IPS-18c (cell line): ENCODE measurements around the gene BBX.

Source experiments
- H3K4me3 ChIP-seq: 2 replicates; pipeline ENCODE4 v1.7.0; 2013; ENCODE audit warnings: low read depth, mild to moderate bottlenecking, low read length, moderate library complexity; ENCODE audit not compliant: insufficient read depth
- H3K9me3 ChIP-seq: one replicate; pipeline ENCODE4 v1.6.1; 2013; ENCODE audit warnings: mild to moderate bottlenecking, low read length, moderate library complexity; ENCODE audit not compliant: control insufficient read depth, insufficient read depth

BBX gene

DNA sequence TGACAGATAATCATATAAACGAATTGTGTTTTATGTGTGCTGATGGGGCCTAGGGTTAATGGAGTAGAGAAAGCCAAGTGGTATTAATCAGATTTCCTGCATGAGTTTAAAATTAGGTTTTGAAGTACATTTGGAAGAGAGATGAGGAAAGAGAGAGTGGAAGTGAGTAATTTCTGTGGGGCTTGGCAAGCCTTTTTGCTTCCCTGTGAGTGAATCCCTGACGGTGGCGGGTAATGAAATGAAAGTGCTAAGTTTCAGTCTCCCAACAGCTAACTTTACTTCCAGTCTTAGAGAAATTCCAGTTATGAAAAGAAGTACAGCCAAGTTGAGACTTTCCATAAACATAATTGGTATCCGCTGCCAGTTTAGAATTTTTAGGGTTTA is 139.4 kb downstream of the BBX start:
- Histone ChIP-seq H3K9me3 (no peaks in the 10 kb centered on the region), H3K4me3 (no peak overlapping the region)

DNA sequence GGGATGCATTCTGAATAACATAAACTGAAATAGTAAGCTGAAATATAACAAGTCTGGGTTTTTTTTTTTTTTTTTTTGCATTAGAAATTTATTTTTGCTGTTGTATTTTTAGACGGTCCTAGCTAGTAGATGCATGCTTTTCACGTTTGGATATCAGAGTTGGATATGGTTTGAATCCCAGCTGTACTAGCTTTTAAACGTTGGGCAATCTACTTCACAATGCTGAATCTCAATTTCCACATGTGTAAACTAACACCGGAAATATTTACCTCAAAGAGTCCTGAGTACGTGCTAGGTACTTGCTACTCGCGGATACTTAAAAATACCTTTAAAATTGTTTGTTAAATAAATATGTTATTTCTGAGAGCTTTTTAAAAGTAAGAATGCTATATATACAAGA is 139.8 kb downstream of the BBX start:
- H3K4me3 ChIP-seq: no peak overlapping the region
- no peaks in the 10 kb centered on the region for H3K9me3 ChIP-seq

DNA sequence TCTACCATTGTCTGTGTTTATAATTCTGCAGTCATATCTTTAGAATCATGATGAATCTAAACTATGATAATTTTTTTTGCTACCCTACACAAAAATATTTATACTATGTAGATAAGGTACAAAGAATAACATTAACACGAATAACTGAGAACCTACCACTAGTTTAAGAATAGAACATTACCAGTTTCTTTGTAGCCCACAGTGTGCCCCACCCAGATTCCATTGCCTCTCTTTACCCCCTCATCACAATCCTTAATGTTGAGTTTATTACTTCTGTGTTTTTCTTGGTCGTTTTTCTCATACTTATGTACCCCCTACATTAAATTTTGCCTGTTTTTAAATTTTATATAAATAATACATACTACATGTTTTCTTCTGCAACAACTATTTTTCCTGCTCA is 140.5 kb downstream of the BBX start:
- H3K9me3 ChIP-seq: no peaks in the 10 kb centered on the region

GRCh38 chr3:107664614-107665013 is 141.9 kb downstream of the BBX start:
- H3K4me3 ChIP-seq: no peak overlapping the region
- no peaks in the 10 kb centered on the region for H3K9me3 ChIP-seq

More for the DNA sequence above, 140.5 kb downstream of the BBX start:
- H3K4me3 ChIP-seq: no peak overlapping the region

GRCh38 chr3:107665351-107665750 is 142.6 kb downstream of the BBX start:
- no peaks in the 10 kb centered on the region for H3K9me3 ChIP-seq
- H3K4me3 ChIP-seq: no peak overlapping the region

DNA sequence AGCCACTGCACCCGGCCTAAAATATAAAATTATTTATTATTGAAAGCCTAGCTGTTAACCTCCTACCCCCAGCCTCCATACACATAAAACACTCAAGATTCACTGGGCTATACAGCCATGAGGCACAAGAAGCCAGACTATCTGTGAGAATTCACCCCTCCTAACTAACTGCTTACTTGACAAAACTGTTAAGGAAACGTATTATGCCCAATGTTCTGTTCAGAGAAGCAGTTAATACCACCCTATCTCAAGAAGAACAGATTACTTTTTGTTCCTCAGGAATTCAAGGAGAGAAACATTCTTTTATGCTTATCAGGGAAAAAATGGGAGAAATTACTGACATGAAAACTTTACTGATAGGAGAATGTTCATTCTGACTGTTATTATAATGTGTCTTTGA is 144.1 kb downstream of the BBX start:
- Histone ChIP-seq H3K9me3 (no peaks in the 10 kb centered on the region), H3K4me3 (no peak overlapping the region)

GRCh38 chr3:107668416-107668815 is 145.7 kb downstream of the BBX start:
- no peaks in the 10 kb centered on the region for H3K9me3 ChIP-seq
- no peak overlapping the region for H3K4me3 ChIP-seq

DNA sequence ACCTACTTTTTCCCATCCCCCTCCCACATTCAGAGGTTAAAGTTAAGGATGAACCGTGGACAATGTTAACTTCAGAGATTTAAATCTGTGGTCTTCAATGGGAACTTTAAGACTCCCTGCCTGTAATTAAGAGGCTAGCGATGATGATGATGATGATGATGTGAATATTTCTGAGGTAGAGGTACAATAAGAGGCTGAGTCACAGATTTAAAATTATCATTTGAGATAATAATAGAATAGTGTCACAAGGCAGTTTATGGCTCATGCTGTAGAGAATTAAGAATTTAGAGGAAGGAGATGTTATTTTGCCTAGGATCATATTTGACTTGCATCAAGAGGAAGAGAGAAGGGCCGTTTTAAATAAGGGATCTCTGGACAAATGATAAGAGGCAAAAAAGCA is 146.2 kb downstream of the BBX start:
- Histone ChIP-seq H3K9me3 (no peaks in the 10 kb centered on the region), H3K4me3 (no peak overlapping the region)

GRCh38 chr3:107669669-107670068 is 146.9 kb downstream of the BBX start:
- no peak overlapping the region for H3K4me3 ChIP-seq
- no peaks in the 10 kb centered on the region for H3K9me3 ChIP-seq

DNA sequence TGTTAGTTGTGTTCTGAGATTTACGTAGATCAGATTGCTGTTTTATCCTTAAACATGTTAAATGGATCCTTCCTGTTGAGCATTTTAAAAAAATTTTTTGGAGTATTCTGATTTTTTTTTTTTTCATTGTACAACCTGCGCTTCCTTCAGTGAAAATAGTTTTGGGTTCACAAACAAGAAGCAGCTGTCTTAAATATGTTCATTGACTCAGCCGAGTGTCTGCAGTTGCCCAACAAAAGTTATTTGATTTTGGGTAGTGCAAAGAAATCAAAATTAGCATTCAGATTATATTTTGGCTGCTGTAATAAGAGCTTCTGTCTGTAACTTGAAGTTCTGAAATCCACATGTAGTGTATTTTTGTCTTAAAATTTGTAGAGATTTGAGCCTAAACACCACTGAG is 148.2 kb downstream of the BBX start:
- Histone ChIP-seq H3K4me3 (no peak overlapping the region), H3K9me3 (no peaks in the 10 kb centered on the region)

- H3K4me3 ChIP-seq: no peak overlapping the region
- H3K9me3 ChIP-seq: no peaks in the 10 kb centered on the region
Measured at GRCh38 chr3:107674371-107674770, 151.6 kb downstream of the BBX start.

- Histone ChIP-seq H3K4me3 (no peak overlapping the region), H3K9me3 (no peaks in the 10 kb centered on the region)
Measured at GRCh38 chr3:107675233-107675900, 152.6 kb downstream of the BBX start.

DNA sequence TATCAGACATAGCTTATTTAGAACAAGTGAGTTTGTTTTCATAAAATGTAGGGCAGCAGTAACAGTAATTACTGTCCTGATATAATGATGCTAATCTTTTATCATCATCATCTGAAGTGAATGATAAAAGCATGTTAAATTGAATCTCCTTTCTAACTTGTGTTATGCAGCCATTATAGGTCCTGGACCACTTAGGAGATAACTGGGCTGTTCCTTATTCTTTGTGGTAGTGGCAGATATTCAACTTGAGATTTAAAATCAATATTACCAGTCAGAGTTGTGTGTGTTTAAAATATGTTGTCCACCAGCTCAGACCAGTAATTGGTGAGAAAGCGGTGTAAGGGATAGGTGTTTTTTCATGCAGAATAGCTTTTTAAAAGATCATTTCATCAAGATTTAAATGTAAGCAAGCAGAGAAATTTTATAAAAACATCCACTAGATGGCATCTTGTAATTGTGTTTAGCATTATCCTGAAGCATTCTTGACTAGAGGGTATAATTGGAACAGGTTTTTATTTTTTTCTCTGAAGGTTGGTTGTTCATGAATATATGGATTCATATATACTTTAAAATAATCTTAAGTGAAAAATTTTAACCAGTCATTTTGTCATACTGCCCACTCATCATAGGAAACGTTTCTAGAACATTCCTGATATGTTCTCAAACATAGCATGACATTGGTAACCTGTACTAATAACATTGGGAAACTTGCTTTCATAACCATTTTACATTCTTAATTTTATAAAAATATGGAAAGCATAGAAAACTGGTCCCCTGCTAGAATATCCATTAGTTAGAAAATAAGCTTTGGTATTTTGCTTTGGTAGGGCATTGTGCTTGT is 153.9 kb downstream of the BBX start:
- no peak overlapping the region for H3K4me3 ChIP-seq
- no peaks in the 10 kb centered on the region for H3K9me3 ChIP-seq

DNA sequence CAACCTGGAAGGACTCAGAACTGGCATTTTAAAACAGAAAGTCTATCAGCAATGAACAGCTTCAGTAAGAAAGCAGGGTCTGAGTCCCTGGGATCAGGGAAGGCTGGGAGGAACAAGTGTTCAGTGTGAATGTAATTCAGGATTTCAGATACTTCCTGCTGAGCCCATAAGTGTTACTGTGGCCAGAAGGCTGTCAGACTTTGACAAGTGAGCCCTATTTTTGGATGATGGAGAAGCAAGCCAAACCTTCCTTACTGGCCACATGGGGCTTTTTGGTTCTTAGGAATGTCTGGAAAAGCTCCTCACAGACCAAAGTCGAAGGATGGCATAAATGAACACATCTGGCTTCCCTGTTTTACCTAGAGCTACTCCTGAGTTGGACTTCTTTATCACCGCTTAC is 157.2 kb downstream of the BBX start:
- H3K9me3 ChIP-seq: no peaks in the 10 kb centered on the region
- no peak overlapping the region for H3K4me3 ChIP-seq

- no peaks in the 10 kb centered on the region for H3K9me3 ChIP-seq
- no peak overlapping the region for H3K4me3 ChIP-seq
Measured at GRCh38 chr3:107680698-107681097, 157.9 kb downstream of the BBX start.

DNA sequence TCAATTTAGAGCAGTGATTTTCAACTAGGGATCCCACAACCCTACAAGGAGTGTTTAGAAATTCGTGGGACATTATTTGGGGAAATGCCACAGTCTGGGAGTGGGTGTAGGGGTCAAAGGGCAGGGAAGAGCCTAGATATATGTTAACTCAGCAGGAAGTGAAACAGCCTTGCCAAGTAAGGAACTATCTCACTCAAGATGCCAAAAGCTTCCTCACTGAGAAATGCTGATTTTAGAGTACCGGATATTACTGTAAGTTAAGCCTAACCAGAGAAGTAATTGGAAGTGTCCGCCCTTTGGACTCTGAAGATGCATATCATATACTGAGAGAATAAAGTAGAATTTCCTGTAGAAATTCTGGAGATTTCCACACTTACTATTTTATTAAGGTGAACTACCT is 158.6 kb downstream of the BBX start:
- Histone ChIP-seq H3K9me3 (no peaks in the 10 kb centered on the region), H3K4me3 (no peak overlapping the region)

DNA sequence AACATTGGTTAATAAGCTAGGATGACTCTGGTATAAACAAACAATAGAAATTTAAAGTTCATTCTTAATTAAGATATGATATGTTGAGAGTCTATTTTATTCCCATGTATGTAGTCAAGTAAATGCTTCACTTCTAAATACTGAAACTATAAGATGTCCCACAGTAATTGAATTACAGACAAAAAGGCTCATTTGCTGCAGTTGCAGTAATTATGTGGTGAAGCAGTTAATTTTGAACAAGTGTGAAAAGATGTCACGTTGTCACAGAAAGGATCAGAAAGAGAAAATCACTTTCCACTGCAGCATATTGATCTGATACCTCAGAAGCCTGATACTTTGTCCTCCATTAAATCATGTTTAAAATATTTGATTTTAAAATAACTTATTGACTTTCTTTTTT is 159.8 kb downstream of the BBX start:
- Histone ChIP-seq H3K9me3 (no peaks in the 10 kb centered on the region), H3K4me3 (no peak overlapping the region)

- no peaks in the 10 kb centered on the region for H3K9me3 ChIP-seq
- H3K4me3 ChIP-seq: no peak overlapping the region
Measured at GRCh38 chr3:107683447-107683846, 160.7 kb downstream of the BBX start.
